Aorta (tissue), 5 donors: ENCODE results near the gene RNF150. TPM values are rescaled to one million over a fixed set of nuclear protein-coding genes. Genes with fewer than 3 reads are reported as not detected.
"Not testable (repeated sequence)": the region's sequence is repeated elsewhere in the genome, so short reads cannot be mapped to it uniquely, and the experiment has no call there.

Experiments used
- ATAC-seq: fragments of 200-7000 bp; cut with Tn5 transposase; one replicate; pipeline ENCODE4 v1.9.1; 2022; ENCODE audit warnings: moderate library complexity; ENCODE audit not compliant: low FRiP score
- DNase-seq, 2 donors: peaks; one replicate each; pipeline ENCODE4 v3.0.0-alpha.2; 2020
- H3K27ac ChIP-seq, 2 donors: one replicate each; pipeline ENCODE4 v1.5.1; 2013; ENCODE audit warnings: low read length in 2 of 2, mild to moderate bottlenecking in 2 of 2, moderate library complexity in 2 of 2, control low read depth in 1 of 2, inconsistent platforms in 1 of 2, low read depth in 1 of 2
- H3K27me3 ChIP-seq, 2 donors: one replicate each; pipeline ENCODE4 v1.6.1; 2013; ENCODE audit warnings: control low read depth in 1 of 2, low read length in 1 of 2, mild to moderate bottlenecking in 1 of 2, moderate library complexity in 1 of 2; ENCODE audit not compliant: insufficient read depth in 2 of 2, control insufficient read depth in 1 of 2
- H3K36me3 ChIP-seq, 2 donors: one replicate each; pipeline ENCODE4 v1.6.1; 2013; ENCODE audit warnings: control low read depth in 1 of 2, low read length in 1 of 2, mild to moderate bottlenecking in 1 of 2; ENCODE audit not compliant: insufficient read depth in 2 of 2, control insufficient read depth in 1 of 2
- H3K4me1 ChIP-seq, 2 donors: one replicate each; pipeline ENCODE4 v1.6.1; 2013; ENCODE audit warnings: low read length in 2 of 2, control low read depth in 1 of 2, mild to moderate bottlenecking in 1 of 2, moderate library complexity in 1 of 2; ENCODE audit not compliant: insufficient read depth in 2 of 2, control insufficient read depth in 1 of 2
- H3K4me3 ChIP-seq, 2 donors: one replicate each; pipeline ENCODE4 v1.5.1; 2013; ENCODE audit warnings: low read length in 2 of 2, control low read depth in 1 of 2, mild to moderate bottlenecking in 1 of 2
- H3K9me3 ChIP-seq: one replicate; pipeline ENCODE4 v1.6.1; 2013; ENCODE audit warnings: mild to moderate bottlenecking, low read length; ENCODE audit not compliant: control insufficient read depth
- WGBS, 2 donors: extraction: QIAGEN DNeasy Blood & Tissue Kit; methylation state at CpG; one replicate each; pipeline ENCODE4 v1.1.7; 2013; 5-methylcytosine and 5-hydroxymethylcytosine counted together
- intact Hi-C, 2 donors: fragments of 100-400 bp; cut with DNase I; formaldehyde crosslinking; loops; one replicate each; pipeline versions ENCODE4 v1.14.2 to v1.15.0; 2022
- polyA plus RNA-seq, 2 donors: library from polyadenylated mRNA; stranded (reverse); fragments of 200-250 nt; gene quantifications; one replicate each; pipeline ENCODE4 v1.2.3, GENCODE V29; 2013
- total RNA-seq, 2 donors: library from RNA; stranded (reverse); fragmentation: NEBNext Ultra II Directional; extraction: Animal tissue kit (Norgen Biotek cat#: 25700); gene quantifications; one replicate each; pipeline ENCODE4 v1.2.1, GENCODE V29; 2021
- donor health status: healthy with polysubstance abuse.
- donor health status: Bipolar disorder and iron deficiency.
- donor health status: DM: no; HTN: no; CAD: no.
- donor health status: DM: no; HTN: no; CAD: no.
- donor health status: DM: yes; HTN: yes; CAD: no.

Gene RNF150
- total and polyA plus RNA-seq, 4 donors: 2.0 to 22.8 (median 10.6) TPM

DNA sequence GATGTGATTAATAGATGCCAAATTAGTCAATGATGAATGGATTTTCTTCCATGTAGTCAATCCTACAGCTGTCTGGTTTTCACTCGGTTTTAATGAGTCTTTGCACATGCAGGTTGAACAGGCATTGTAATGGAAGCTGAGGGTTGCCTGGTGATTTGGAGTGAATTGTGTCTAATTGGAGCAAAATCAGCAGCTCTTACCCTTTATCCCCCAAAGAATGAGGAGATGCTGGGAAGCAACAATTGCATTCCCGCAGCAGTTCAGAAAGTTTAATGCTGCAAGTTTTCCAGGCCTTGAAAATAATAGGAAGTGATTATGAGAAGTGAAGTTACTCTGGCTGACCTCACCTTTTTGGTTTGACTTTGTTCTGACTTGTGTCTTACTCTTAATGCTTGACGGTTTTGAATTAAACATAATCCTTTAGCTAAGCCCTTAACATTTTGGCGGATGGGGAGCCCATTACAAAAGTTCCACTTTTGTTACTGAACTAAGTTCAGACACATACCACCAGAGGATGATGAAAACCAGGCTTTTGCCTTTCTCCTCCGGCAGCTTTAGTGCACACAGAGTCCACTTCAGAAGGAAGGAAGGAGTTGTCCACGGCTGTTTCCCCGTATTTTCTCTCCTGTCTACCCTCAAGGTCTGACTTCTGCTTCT lies 298.3 kb downstream of the RNF150 start:
- no peak for ATAC-seq
- Histone ChIP-seq H3K27ac (no peak overlapping the region), H3K36me3 (no peaks in the 10 kb centered on the region), H3K4me1 (no peaks in the 10 kb centered on the region), H3K4me3 (no peak overlapping the region), H3K27me3 (peaks cover 0 to 2% of the 10 kb centered on the region in 2 donors), H3K9me3 (no peaks in the 10 kb centered on the region)
- 76 to 83% methylated on average over 7 of the region's 7 CpGs for WGBS, 2 donors
- intact Hi-C loops: loop anchor here in 1 of 2 donors (10.0 kb wide), 1 partner anchor 200 kb away; no protein-coding TSS in a partner anchor
- no peak for DNase-seq

DNA sequence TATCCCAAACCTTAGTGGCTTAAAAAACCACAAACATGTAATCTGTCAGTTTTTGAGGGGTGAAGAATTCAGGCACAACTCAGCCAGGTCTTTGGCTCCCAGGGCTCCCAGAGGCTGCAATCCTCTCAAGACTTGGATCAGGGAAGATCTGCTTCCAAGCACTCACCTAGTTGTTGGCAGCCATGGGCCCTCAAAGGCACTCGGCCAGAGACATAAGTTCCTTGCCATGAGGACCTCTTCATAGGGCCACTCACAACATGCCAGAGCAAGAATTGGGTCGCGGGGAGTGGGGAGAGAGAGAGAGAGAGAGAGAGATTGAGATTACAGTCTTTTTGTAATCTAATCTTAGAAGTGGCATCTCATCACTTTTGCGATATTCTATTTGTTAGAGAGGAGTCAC lies 300.0 kb downstream of the RNF150 start:
- H3K27ac ChIP-seq: no peak overlapping the region
- DNase-seq (no peak), ATAC-seq (no peak)
- H3K27me3 ChIP-seq: peaks cover 0 to 1% of the 10 kb centered on the region in 2 donors
- no peak overlapping the region for H3K4me3 ChIP-seq
- H3K36me3 ChIP-seq: no peaks in the 10 kb centered on the region
- intact Hi-C loops: loop anchor here in 1 of 2 donors (10.0 kb wide), 1 partner anchor 198 kb away; no protein-coding TSS in a partner anchor
- no peaks in the 10 kb centered on the region for H3K4me1 ChIP-seq
- no peaks in the 10 kb centered on the region for H3K9me3 ChIP-seq
- WGBS, 2 donors: 86 to 87% methylated on average over 4 of the region's 4 CpGs

DNA sequence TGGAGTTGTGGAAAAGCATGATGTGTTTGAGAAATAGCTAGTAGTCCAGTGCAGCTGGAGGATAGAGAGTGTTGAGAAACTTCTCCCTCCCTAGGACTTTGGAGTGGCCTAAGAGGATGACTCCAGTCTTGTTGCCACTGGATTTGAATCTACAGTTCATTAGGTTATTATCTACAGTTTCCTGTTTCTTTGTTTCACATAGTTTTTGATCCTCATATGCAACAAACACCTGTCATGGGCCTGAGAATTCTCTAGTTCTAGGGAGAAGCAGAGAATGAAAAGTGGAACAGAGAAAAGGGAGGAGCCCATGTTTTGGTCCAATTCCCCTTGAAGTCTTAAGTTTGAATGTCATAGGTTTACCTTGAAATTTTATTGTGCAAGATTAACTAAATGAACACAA lies 303.4 kb downstream of the RNF150 start:
- ATAC-seq (no peak), DNase-seq (no peak)
- Histone ChIP-seq H3K27ac (no peak overlapping the region), H3K4me1 (no peaks in the 10 kb centered on the region), H3K27me3 (no peaks in the 10 kb centered on the region), H3K9me3 (no peaks in the 10 kb centered on the region), H3K4me3 (no peak overlapping the region), H3K36me3 (no peaks in the 10 kb centered on the region)
- intact Hi-C loops: loop anchor here in 1 of 2 donors (10.0 kb wide), 1 partner anchor 195 kb away; no protein-coding TSS in a partner anchor

DNA sequence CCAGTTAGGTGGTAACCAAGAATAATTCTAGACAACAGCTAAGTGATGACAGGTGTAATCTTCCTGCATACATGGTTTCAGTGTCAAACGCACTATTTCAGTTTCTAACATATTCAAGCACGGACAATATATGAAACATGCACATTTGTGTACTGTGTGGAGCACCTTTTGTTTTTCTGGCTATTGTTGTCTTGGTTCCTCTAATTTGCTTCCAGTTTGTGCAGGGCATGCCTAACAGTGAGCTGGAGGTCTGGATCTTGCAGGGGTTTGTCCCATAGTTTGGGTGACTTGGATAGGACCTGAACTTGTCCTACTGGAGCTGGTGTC lies 306.6 kb downstream of the RNF150 start:
- intact Hi-C loops: no loop called here
- no peak overlapping the region for H3K4me3 ChIP-seq
- H3K36me3 ChIP-seq: no peaks in the 10 kb centered on the region
- no peaks in the 10 kb centered on the region for H3K9me3 ChIP-seq
- ATAC-seq (no peak), DNase-seq (no peak)
- no peaks in the 10 kb centered on the region for H3K27me3 ChIP-seq
- no peaks in the 10 kb centered on the region for H3K4me1 ChIP-seq
- WGBS, 2 donors: 93 to 97% methylated on average over 2 of the region's 2 CpGs
- H3K27ac ChIP-seq: no peak overlapping the region

DNA sequence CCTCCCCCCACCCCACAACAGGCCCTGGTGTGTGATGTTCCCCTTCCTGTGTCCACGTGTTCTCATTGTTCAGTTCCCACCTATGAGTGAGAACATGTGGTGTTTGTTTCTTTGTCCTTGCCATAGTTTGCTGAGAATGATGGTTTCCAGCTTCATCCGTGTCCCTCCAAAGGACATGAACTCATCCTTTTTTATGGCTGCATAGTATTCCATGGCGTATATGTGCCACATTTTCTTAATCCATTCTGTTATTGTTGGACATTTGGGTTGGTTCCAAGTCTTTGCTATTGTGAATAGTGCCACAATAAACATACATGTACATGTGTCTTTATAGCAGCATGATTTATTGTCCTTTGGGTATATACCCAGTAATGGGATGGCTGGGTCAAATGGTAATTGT lies 312.7 kb downstream of the RNF150 start:
- ATAC-seq, intact Hi-C loops, H3K4me1 ChIP-seq, H3K36me3 ChIP-seq, H3K27ac ChIP-seq, H3K4me3 ChIP-seq, H3K27me3 ChIP-seq, DNase-seq, H3K9me3 ChIP-seq: not testable (repeated sequence)
- WGBS, 2 donors: 91 to 92% methylated on average over 3 of the region's 3 CpGs

DNA sequence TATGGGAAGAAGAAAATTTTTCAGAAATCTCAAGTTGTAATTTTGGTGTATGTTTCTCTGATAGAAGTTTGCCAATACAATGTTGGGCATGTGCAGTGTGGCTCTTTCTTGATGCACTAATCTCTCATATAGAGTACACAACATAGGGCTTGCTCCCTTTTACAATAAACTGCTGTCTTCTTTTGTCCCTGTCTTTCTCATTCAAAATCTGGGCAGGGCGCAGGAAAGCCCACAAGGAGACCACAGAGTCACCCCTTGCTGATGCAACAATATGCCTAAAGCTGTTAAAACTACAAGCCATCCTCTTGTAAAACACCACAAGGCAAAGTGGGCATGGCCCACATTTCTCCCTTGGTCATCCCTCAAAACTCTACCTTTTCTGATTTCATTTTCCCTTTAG lies 313.7 kb downstream of the RNF150 start:
- intact Hi-C loops: no loop called here
- H3K36me3 ChIP-seq: no peaks in the 10 kb centered on the region
- no peaks in the 10 kb centered on the region for H3K27me3 ChIP-seq
- no peak for DNase-seq
- no peak overlapping the region for H3K27ac ChIP-seq
- no peaks in the 10 kb centered on the region for H3K4me1 ChIP-seq
- WGBS, 2 donors: 84 to 94% methylated on average over 1 of the region's 1 CpG
- H3K4me3 ChIP-seq: no peak overlapping the region
- ATAC-seq: no peak
- H3K9me3 ChIP-seq: peaks cover 3% of the 10 kb centered on the region

DNA sequence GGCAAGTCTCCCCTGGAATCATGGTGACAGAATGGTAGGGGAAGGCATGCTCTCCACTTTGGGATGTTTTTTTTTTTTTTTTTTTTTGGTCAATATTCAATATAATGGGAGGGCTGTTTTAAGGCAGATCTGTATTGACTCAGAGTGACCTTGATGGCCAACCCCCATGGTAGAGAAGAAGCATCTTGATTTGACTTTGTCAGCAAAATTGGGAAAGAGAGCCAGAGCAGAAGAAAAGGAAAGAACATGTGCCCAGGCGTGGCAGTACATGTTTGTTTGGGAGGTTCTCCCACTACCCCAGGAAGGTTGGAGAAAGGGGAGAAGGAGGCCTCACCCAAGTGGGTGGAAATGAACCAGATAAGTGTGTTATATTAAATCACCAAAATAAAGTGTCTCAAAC lies 314.8 kb downstream of the RNF150 start:
- no peak for ATAC-seq
- no peak overlapping the region for H3K27ac ChIP-seq
- no peaks in the 10 kb centered on the region for H3K27me3 ChIP-seq
- H3K4me1 ChIP-seq: no peaks in the 10 kb centered on the region
- H3K36me3 ChIP-seq: no peaks in the 10 kb centered on the region
- H3K9me3 ChIP-seq: peaks cover 3% of the 10 kb centered on the region
- DNase-seq: no peak
- intact Hi-C loops: no loop called here
- no peak overlapping the region for H3K4me3 ChIP-seq
- WGBS, 2 donors: 83 to 90% methylated on average over 1 of the region's 1 CpG

DNA sequence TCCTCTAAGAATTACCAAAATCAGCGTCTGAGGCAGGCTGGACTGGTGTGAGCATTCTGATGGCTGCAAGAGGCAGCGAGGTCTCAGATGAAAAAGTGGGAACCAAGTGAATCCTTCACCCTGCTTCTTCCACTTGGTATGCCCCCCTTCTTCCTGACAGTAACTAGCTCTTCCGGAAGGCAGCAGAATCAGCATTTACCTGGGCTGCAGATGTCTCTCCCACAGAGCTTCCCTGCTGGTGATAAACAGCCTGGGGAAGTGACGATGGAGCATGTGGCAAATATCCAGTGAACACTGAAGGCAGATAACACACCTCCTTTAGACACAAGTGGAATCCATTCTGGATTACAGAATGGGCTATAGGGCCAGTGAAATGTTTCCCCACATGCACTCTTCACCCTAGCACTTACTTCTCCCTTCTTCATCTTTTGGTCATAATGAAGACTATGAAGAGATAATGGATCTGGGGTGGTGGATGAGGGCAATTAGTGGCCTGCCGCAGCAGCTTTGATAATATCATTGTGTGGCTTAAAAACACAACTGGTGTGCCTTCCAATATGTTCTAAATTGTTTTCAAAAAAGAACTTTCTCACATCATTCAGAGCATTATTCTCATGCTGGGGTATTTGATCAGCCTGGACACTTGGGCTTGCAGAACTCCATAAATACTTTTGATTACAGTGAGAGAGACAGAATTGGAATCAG lies 316.3 kb downstream of the RNF150 start:
- peaks cover 3% of the 10 kb centered on the region for H3K9me3 ChIP-seq
- intact Hi-C loops: no loop called here
- no peaks in the 10 kb centered on the region for H3K36me3 ChIP-seq
- 80% methylated on average over 5 of the region's 5 CpGs for WGBS, 2 donors
- H3K4me3 ChIP-seq: no peak overlapping the region
- no peaks in the 10 kb centered on the region for H3K27me3 ChIP-seq
- no peaks in the 10 kb centered on the region for H3K4me1 ChIP-seq
- ATAC-seq (no peak), DNase-seq (no peak)
- no peak overlapping the region for H3K27ac ChIP-seq

DNA sequence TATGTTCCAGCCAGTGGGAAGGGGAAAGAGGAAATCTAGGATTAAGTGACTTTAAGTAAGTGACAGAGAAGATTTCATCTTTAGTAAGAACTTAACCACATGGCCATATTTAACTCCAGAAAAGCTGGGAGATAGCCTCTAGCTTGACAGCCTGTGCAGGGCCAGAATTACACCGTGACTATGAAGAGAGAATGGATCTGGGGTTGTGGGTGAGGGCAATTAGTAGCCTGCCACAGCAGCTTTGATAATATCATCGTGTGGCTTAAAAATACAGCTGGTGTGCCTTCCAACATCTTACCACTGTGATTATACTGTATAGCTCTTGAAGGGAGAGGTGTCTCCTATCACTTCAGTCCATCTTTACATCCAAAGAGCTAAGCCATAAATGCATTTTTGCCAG lies 319.5 kb downstream of the RNF150 start:
- Histone ChIP-seq H3K4me3 (no peak overlapping the region), H3K9me3 (peaks cover 3% of the 10 kb centered on the region), H3K4me1 (no peaks in the 10 kb centered on the region), H3K27ac (no peak overlapping the region), H3K27me3 (no peaks in the 10 kb centered on the region), H3K36me3 (no peaks in the 10 kb centered on the region)
- DNase-seq: no peak
- no peak for ATAC-seq
- 70 to 81% methylated on average over 2 of the region's 2 CpGs for WGBS, 2 donors
- intact Hi-C loops: no loop called here
